ACC112 (cell line): ENCODE measurements around the gene C12orf42.
"Not testable (repeated sequence)": the region's sequence is repeated elsewhere in the genome, so short reads cannot be mapped to it uniquely, and the experiment has no call there.

Source experiments
- H2AFZ ChIP-seq: fragments of 200-600 bp; sonication (generic); one replicate; pipeline ENCODE4 v1.6.0; 2017; ENCODE audit warnings: antibody characterized with exemption, low read length; ENCODE audit not compliant: unreplicated experiment
- H3K27ac ChIP-seq: fragments of 200-600 bp; sonication (generic); 2 replicates; pipeline ENCODE4 v1.5.1; 2014; ENCODE audit warnings: low read depth, mild to moderate bottlenecking, antibody characterized with exemption, low read length, moderate library complexity
- H3K27me3 ChIP-seq: fragments of 200-600 bp; sonication (generic); 2 replicates; pipeline ENCODE4 v1.6.1; 2014; ENCODE audit warnings: mild to moderate bottlenecking, antibody characterized with exemption, low read length, moderate library complexity, mixed read lengths; ENCODE audit not compliant: insufficient read depth
- H3K36me3 ChIP-seq: fragments of 200-600 bp; sonication (generic); 2 replicates; pipeline ENCODE4 v1.6.1; 2016; ENCODE audit warnings: mild to moderate bottlenecking, antibody characterized with exemption, low read length, moderate library complexity, mixed read lengths; ENCODE audit not compliant: insufficient read depth
- H3K4me1 ChIP-seq: fragments of 200-600 bp; sonication (generic); one replicate; pipeline ENCODE4 v1.6.1; 2016; ENCODE audit warnings: low read length, mixed read lengths; ENCODE audit not compliant: insufficient read depth, unreplicated experiment, control insufficient read depth
- H3K4me3 ChIP-seq: fragments of 200-600 bp; sonication (generic); 2 replicates; pipeline ENCODE4 v1.5.1; 2014; ENCODE audit warnings: mild to moderate bottlenecking, low read depth, low read length
- H3K79me2 ChIP-seq: fragments of 200-600 bp; sonication (generic); one replicate; pipeline ENCODE4 v1.6.0; 2016; ENCODE audit warnings: low read length; ENCODE audit not compliant: control insufficient read depth, unreplicated experiment, insufficient read depth

C12orf42 gene

GRCh38 chr12:103455020-103455763 is 40.6 kb downstream of the C12orf42 start:
- Histone ChIP-seq H3K4me1 (no peaks in the 10 kb centered on the region), H3K4me3 (no peak overlapping the region), H3K79me2 (no peaks in the 10 kb centered on the region), H2AFZ (no peak overlapping the region), H3K27ac (no peak overlapping the region), H3K27me3 (no peaks in the 10 kb centered on the region), H3K36me3 (no peaks in the 10 kb centered on the region)

- Histone ChIP-seq H3K36me3 (no peaks in the 10 kb centered on the region), H3K4me3 (no peak overlapping the region), H2AFZ (no peak overlapping the region), H3K4me1 (no peaks in the 10 kb centered on the region), H3K27ac (no peak overlapping the region), H3K79me2 (no peaks in the 10 kb centered on the region), H3K27me3 (no peaks in the 10 kb centered on the region)
Measured at GRCh38 chr12:103444983-103445382, 50.8 kb downstream of the C12orf42 start.

- Histone ChIP-seq H3K27ac (no peak overlapping the region), H3K27me3 (no peaks in the 10 kb centered on the region), H3K36me3 (no peaks in the 10 kb centered on the region), H3K4me1 (no peaks in the 10 kb centered on the region), H2AFZ (no peak overlapping the region), H3K79me2 (no peaks in the 10 kb centered on the region), H3K4me3 (no peak overlapping the region)
Measured at GRCh38 chr12:103442822-103443221, 52.9 kb downstream of the C12orf42 start.

- no peak overlapping the region for H3K27ac ChIP-seq
- H3K36me3 ChIP-seq: no peaks in the 10 kb centered on the region
- H3K4me3 ChIP-seq: no peak overlapping the region
- no peaks in the 10 kb centered on the region for H3K79me2 ChIP-seq
- H3K27me3 ChIP-seq: no peaks in the 10 kb centered on the region
- no peaks in the 10 kb centered on the region for H3K4me1 ChIP-seq
- no peak overlapping the region for H2AFZ ChIP-seq
Measured at GRCh38 chr12:103442182-103442555, 53.6 kb downstream of the C12orf42 start.

GRCh38 chr12:103441437-103442181 is 54.2 kb downstream of the C12orf42 start:
- no peaks in the 10 kb centered on the region for H3K36me3 ChIP-seq
- H3K27me3 ChIP-seq: no peaks in the 10 kb centered on the region
- H2AFZ ChIP-seq: no peak overlapping the region
- no peak overlapping the region for H3K27ac ChIP-seq
- no peak overlapping the region for H3K4me3 ChIP-seq
- no peaks in the 10 kb centered on the region for H3K4me1 ChIP-seq
- H3K79me2 ChIP-seq: no peaks in the 10 kb centered on the region

- H2AFZ ChIP-seq, H3K27me3 ChIP-seq, H3K4me1 ChIP-seq, H3K27ac ChIP-seq, H3K79me2 ChIP-seq, H3K4me3 ChIP-seq, H3K36me3 ChIP-seq: not testable (repeated sequence)
Measured at GRCh38 chr12:103434165-103435105, 61.3 kb downstream of the C12orf42 start.

GRCh38 chr12:103431950-103432349 is 63.8 kb downstream of the C12orf42 start:
- H3K27ac ChIP-seq: no peak overlapping the region
- no peak overlapping the region for H3K4me3 ChIP-seq

GRCh38 chr12:103431387-103431786 is 64.4 kb downstream of the C12orf42 start:
- Histone ChIP-seq H3K27me3 (no peaks in the 10 kb centered on the region), H3K4me1 (no peaks in the 10 kb centered on the region), H3K79me2 (no peaks in the 10 kb centered on the region), H3K27ac (no peak overlapping the region), H3K36me3 (no peaks in the 10 kb centered on the region), H3K4me3 (no peak overlapping the region), H2AFZ (no peak overlapping the region)

More at GRCh38 chr12:103431950-103432349, 63.8 kb downstream of the C12orf42 start:
- Histone ChIP-seq H3K79me2 (no peaks in the 10 kb centered on the region), H3K4me1 (no peaks in the 10 kb centered on the region), H3K27me3 (no peaks in the 10 kb centered on the region), H2AFZ (no peak overlapping the region), H3K36me3 (no peaks in the 10 kb centered on the region)

- not testable (repeated sequence) for H3K27me3 ChIP-seq, H3K27ac ChIP-seq, H2AFZ ChIP-seq, H3K4me1 ChIP-seq, H3K36me3 ChIP-seq, H3K4me3 ChIP-seq, H3K79me2 ChIP-seq
Measured at GRCh38 chr12:103425674-103426073, 70.1 kb downstream of the C12orf42 start.

GRCh38 chr12:103424849-103425586 is 70.8 kb downstream of the C12orf42 start:
- H3K27ac ChIP-seq, H3K4me3 ChIP-seq, H2AFZ ChIP-seq, H3K36me3 ChIP-seq, H3K4me1 ChIP-seq, H3K79me2 ChIP-seq, H3K27me3 ChIP-seq: not testable (repeated sequence)
